Activated CD4-positive, alpha-beta T cell treated with anti-CD3 and anti-CD28 coated beads, Interleukin-2, amount 50 U/mL, for 24 hours (primary cell): Measurements from ENCODE around the gene MON2.
"Not testable (repeated sequence)": the region's sequence is repeated elsewhere in the genome, so short reads cannot be mapped to it uniquely, and the experiment has no call there.

Experiments used
- DNase-seq, 2 donors: peaks; one replicate each; pipeline ENCODE4 v3.0.0-alpha.2; 2020; ENCODE audit warnings: low read depth in 1 of 2, low spot score in 1 of 2

MON2 gene

DNA sequence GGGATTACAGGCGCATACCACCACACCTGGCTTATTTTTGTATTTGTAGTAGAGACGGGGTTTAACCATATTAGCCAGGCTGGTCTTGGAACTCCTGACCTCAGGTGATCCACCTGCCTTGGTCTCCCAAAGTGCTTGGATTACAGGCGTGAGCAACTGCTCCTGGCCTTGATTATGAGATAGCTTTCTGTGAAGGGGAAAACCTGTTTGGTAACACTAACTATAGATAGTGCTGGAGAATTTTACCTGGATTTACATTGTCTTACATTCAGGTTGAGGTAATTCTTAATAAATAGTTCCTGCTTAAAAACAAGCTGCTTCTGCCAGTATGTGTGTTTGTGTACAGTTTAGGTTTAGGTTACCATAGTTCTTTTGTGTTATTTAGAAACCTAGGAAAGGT lies 77.1 kb downstream of the MON2 start:
- DNase-seq, result no peak

DNA sequence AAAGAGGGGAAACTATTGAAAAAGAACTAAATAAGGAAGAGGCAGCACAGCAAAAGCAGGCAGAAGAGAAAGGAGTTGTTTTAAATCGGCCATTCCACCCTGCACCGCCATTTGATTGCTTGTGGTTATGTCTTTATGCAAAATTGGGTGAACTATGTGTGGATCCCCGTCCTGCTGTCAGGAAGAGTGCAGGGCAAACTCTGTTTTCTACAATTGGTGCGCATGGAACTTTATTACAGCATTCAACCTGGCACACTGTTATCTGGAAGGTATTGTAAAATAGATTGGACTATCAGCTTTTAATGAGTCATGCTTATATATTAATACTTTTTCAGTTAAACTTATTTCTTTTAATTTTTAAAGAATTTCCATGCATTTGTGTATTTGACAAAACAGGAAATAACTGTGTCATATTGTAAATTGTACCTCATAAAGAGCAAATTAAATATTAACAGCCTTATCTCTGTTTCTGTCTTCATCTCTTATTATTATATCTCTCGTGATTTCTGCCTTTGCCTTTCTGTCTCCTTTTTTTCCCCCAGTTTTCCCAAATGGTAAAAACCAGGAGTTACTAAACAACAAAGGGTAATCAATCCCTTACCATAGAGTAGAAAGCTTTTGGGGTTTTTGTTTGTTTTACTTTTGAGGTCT lies 86.4 kb downstream of the MON2 start:
- DNase-seq, result no peak

- DNase-seq, result not testable (repeated sequence)
Observed at GRCh38 chr12:62559366-62559765, 92.7 kb downstream of the MON2 start.

- DNase-seq, result no peak
Observed at GRCh38 chr12:62562846-62563245, 96.2 kb downstream of the MON2 start.

DNA sequence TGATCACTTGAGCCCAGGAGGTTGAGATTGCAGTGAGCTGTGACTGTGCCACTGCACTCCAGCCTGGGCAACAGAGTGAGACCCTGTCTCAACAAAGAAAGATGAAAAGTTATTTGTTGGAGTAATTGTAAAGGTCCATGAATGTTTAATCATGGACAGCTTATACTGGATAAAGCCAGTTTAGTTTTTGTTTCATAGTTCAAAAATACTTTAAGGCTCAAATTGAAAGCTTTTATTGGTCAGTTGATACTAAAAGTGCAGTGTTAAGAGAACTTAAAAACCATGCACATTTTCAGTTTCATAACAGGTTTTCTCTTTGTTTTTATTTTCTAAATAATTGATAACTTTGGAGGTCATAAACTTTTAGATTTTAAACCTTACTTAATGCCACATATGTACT lies 108.4 kb downstream of the MON2 start:
- no peak for DNase-seq

DNA sequence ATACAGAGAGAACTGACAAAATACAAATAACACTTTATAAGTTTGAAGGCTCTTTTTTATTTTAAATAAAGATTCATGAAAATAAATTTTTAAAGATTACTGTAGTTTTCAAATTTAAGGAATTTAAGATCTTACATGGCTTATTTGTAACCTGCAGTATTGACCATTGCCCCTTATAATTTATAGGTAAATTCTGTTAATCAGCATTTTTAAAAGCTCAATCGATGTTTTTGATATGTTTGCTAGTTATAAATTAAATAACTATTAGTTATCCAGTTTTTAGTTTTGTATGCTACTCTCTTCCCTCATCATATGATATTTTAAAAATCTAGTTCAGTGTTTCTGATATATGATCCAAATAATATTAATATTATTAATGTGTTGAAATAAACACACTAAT lies 109.9 kb downstream of the MON2 start:
- DNase-seq, result no peak

GRCh38 chr12:62578726-62579125 lies 112.1 kb downstream of the MON2 start:
- DNase-seq, result no peak

GRCh38 chr12:62581288-62582064 lies 114.8 kb downstream of the MON2 start:
- no peak for DNase-seq

- no peak for DNase-seq
Observed at GRCh38 chr12:62582065-62582366, 115.4 kb downstream of the MON2 start.

GRCh38 chr12:62584619-62585018 lies 118.0 kb downstream of the MON2 start:
- DNase-seq, result no peak

GRCh38 chr12:62586850-62587249 lies 120.2 kb downstream of the MON2 start:
- no peak for DNase-seq

DNA sequence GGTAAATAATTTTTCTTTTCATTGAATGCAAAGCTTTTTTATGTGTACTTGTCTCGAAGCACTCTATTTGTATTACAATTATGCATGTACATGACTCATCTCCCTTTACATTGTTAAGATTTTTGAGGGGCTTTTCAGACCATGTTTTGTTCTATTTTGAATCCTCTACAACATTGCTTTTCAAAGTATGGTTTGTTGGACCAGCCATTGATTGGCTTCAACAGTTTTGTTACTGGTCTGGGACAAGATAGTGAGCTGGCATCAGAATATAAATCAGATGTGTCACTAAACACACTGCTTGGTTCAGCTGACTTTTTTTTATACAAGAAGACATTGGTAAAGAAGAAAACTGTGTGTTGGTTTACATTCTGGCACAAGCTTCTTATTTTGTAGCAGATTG lies 122.3 kb downstream of the MON2 start:
- no peak for DNase-seq

GRCh38 chr12:62597253-62597652 lies 130.6 kb downstream of the MON2 start:
- no peak for DNase-seq

GRCh38 chr12:62598846-62599245 lies 132.2 kb downstream of the MON2 start:
- DNase-seq, result no peak

- DNase-seq, result no peak
Observed at GRCh38 chr12:62599854-62600437, 133.3 kb downstream of the MON2 start.

- DNase-seq, result no peak
Observed at GRCh38 chr12:62601765-62602164, 135.1 kb downstream of the MON2 start.

- DNase-seq, result peak; percentile 82 to 84
Observed at GRCh38 chr12:62602255-62603060, 135.8 kb downstream of the MON2 start.

GRCh38 chr12:62603061-62603810 lies 136.6 kb downstream of the MON2 start:
- DNase-seq, result peak; percentile 54 to 68

DNA sequence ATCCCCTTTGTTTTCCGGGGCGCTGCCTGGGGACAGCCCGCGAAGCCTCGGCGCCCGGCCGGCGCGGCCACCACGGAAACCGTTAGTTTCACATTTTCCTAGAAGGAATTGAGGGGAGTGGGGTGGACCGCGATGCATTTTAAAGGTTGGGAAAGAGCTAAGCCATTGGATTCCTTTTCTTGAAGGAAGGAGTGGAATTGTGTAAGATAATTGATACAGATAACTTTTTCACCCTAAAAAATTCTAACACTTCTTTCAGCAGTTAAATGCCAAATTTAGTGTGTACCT lies 137.1 kb downstream of the MON2 start:
- no peak for DNase-seq

- DNase-seq, result no peak
Observed at GRCh38 chr12:62604373-62604772, 137.7 kb downstream of the MON2 start.

DNA sequence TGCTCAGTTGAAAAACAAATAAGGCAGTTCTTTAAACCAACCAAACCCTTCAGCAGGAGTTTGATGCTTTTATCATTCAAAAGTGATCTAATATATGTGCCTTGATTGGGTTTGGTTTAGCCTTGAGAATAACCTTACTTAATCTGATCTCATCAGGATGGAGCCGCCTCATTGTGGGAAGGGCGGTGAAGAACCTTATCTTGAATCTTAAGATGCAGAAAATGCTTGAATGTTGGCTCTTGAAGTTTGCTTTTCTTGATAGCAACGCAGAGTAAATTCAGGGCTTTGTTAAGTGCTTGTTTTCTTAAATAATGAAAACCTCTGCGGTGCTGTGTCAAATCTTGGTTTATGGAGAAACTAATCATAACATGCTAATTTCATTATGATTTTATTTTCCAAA lies 138.2 kb downstream of the MON2 start:
- DNase-seq, result no peak
